GM23338 (cell line): ENCODE measurements around the gene FAM167B. TPM values are rescaled to one million over a fixed set of nuclear protein-coding genes. Genes with fewer than 3 reads are reported as not detected.
A peak's percentile ranks its signal among the peaks of the same experiment; 100 is the strongest.

Source experiments
- ATAC-seq: fragments of 200-7000 bp; cut with Tn5 transposase; 3 replicates; pipeline ENCODE4 v1.9.1; 2020
- DNase-seq: peaks from one replicate; pipeline ENCODE4 v3.0.0-alpha.2; 2015; ENCODE audit warnings: low spot score
- H2AFZ ChIP-seq: fragments of 200-600 bp; sonication (generic); 2 replicates; pipeline ENCODE4 v1.8.0; 2016; ENCODE audit warnings: antibody characterized with exemption, mild to moderate bottlenecking, moderate library complexity
- H3F3A ChIP-seq: fragments of 200-600 bp; sonication (generic); replicated peaks from 2 replicates; pipeline ENCODE4 v1.8.0; 2017; ENCODE audit warnings: antibody characterized with exemption, mixed run types, low read depth
- H3K27ac ChIP-seq: fragments of 200-600 bp; sonication (generic); 2 replicates; pipeline ENCODE4 v1.6.1; 2016; ENCODE audit warnings: low read depth
- H3K27me3 ChIP-seq: fragments of 200-600 bp; sonication (generic); 2 replicates; pipeline ENCODE4 v1.8.0; 2016; ENCODE audit warnings: mild to moderate bottlenecking, mixed run types, moderate library complexity; ENCODE audit not compliant: insufficient read depth
- H3K36me3 ChIP-seq: fragments of 200-600 bp; sonication (generic); 2 replicates; pipeline ENCODE4 v1.8.0; 2016; ENCODE audit warnings: mild to moderate bottlenecking; ENCODE audit not compliant: insufficient read depth
- H3K4me1 ChIP-seq: fragments of 200-600 bp; sonication (generic); 2 replicates; pipeline ENCODE4 v1.8.0; 2016; ENCODE audit warnings: mild to moderate bottlenecking, moderate library complexity; ENCODE audit not compliant: insufficient read depth
- H3K4me2 ChIP-seq: fragments of 200-600 bp; sonication (generic); 2 replicates; pipeline ENCODE4 v1.7.1; 2017; ENCODE audit warnings: mixed run types
- H3K4me3 ChIP-seq: fragments of 200-600 bp; sonication (generic); 2 replicates; pipeline ENCODE4 v1.6.1; 2016; ENCODE audit warnings: mixed run types
- H3K79me2 ChIP-seq: fragments of 200-600 bp; sonication (generic); replicated peaks from 2 replicates; pipeline ENCODE4 v1.8.0; 2017; ENCODE audit warnings: mild to moderate bottlenecking; ENCODE audit not compliant: insufficient read depth
- H3K9me2 ChIP-seq: fragments of 200-600 bp; sonication (generic); 2 replicates; pipeline ENCODE4 v1.8.0; 2017; ENCODE audit not compliant: insufficient read depth
- H4K20me1 ChIP-seq: fragments of 200-600 bp; sonication (generic); replicated peaks from 2 replicates; pipeline ENCODE4 v1.8.0; 2017; ENCODE audit warnings: mild to moderate bottlenecking; ENCODE audit not compliant: insufficient read depth
- H3K27ac Mint-ChIP-seq: 2 replicates; pipeline ENCODE4 v1.8.0; 2020; ENCODE audit warnings: inconsistent platforms, mild to moderate bottlenecking, moderate library complexity, mixed read lengths
- H3K27me3 Mint-ChIP-seq: 3 replicates; pipeline ENCODE4 v1.8.0; 2022; ENCODE audit warnings: low read depth, mild to moderate bottlenecking, moderate library complexity, mixed read lengths, inconsistent platforms; ENCODE audit not compliant: insufficient read depth, poor library complexity
- H3K36me3 Mint-ChIP-seq: 3 replicates; pipeline ENCODE4 v1.8.0; 2021; ENCODE audit warnings: low read depth, mild to moderate bottlenecking, inconsistent platforms, moderate library complexity, mixed read lengths
- H3K4me1 Mint-ChIP-seq: 3 replicates; pipeline ENCODE4 v1.8.0; 2020; ENCODE audit warnings: mild to moderate bottlenecking, inconsistent platforms, mixed read lengths
- H3K4me3 Mint-ChIP-seq: 3 replicates; pipeline ENCODE4 v1.8.0; 2021; ENCODE audit warnings: moderate library complexity, mild to moderate bottlenecking, inconsistent platforms, mixed read lengths
- H3K9me3 Mint-ChIP-seq: 3 replicates; pipeline ENCODE4 v1.8.0; 2020; ENCODE audit warnings: moderate library complexity, mild to moderate bottlenecking, inconsistent platforms, mixed read lengths
- CREB1 ChIP-seq: fragments of 250-450 bp; sonication (Bioruptor Pico); IDR thresholded peaks from 2 replicates; pipeline ENCODE4 v1.5.0; 2020; ENCODE audit warnings: low read depth, mild to moderate bottlenecking, moderate library complexity
- EZH2 ChIP-seq: fragments of 200-600 bp; sonication (generic); IDR thresholded peaks from one replicate; pipeline ENCODE4 v1.8.0; 2017; ENCODE audit warnings: antibody characterized with exemption, mild to moderate bottlenecking, low read depth; ENCODE audit not compliant: unreplicated experiment
- EZH2phosphoT487 ChIP-seq: fragments of 200-600 bp; sonication (generic); IDR thresholded peaks from one replicate; pipeline ENCODE4 v1.8.1; 2018; ENCODE audit warnings: antibody characterized with exemption; ENCODE audit not compliant: unreplicated experiment
- JUNB ChIP-seq: IDR thresholded peaks from one replicate; pipeline ENCODE4 v1.6.1; 2016; ENCODE audit warnings: antibody characterized with exemption; ENCODE audit not compliant: unreplicated experiment
- NANOG ChIP-seq: IDR thresholded peaks from 2 replicates; pipeline ENCODE4 v1.6.1; 2016; ENCODE audit warnings: antibody characterized with exemption, borderline replicate concordance
- POLR2AphosphoS5 ChIP-seq: IDR thresholded peaks from 2 replicates; pipeline ENCODE4 v1.6.1; 2016; ENCODE audit warnings: antibody characterized with exemption, low read depth
- STAT1 ChIP-seq: IDR thresholded peaks from one replicate; pipeline ENCODE4 v1.6.1; 2016; ENCODE audit warnings: antibody characterized with exemption; ENCODE audit not compliant: unreplicated experiment
- ZNF114 ChIP-seq: fragments of 250-450 bp; sonication (Bioruptor Pico); IDR thresholded peaks from 2 replicates; pipeline ENCODE4 v1.5.0; 2020; ENCODE audit warnings: mild to moderate bottlenecking, moderate library complexity
- ZNF331 ChIP-seq: fragments of 250-450 bp; sonication (Bioruptor Pico); IDR thresholded peaks from 2 replicates; pipeline ENCODE4 v1.5.0; 2020; ENCODE audit warnings: low read depth, mild to moderate bottlenecking, moderate library complexity
- polyA plus RNA-seq: library from polyadenylated mRNA; unstranded; fragments of >200 nt; fragmentation: Nextera tagmentation; extraction: Ambion mirVana; gene quantifications from 2 replicates; pipeline ENCODE4 v1.2.1, GENCODE V29; 2016
- total RNA-seq: library from RNA; depleted of rRNA; stranded (reverse); fragments of >200 nt; shearing (Covaris generic); gene quantifications from 2 replicates; pipeline ENCODE4 v1.2.3, GENCODE V29; 2014
- TF ChIP-seq, protein P1 (sequence below): fragments of 250-450 bp; sonication (Bioruptor Pico); IDR thresholded peaks from 2 replicates; pipeline ENCODE4 v1.5.0; 2020; ENCODE audit warnings: mild to moderate bottlenecking, moderate library complexity
- TF ChIP-seq, protein P2 (sequence below): IDR thresholded peaks from one replicate; pipeline ENCODE4 v1.6.1; 2018; ENCODE audit warnings: antibody characterized with exemption; ENCODE audit not compliant: unreplicated experiment
- TF ChIP-seq, protein P3 (sequence below): IDR thresholded peaks from 2 replicates; pipeline ENCODE4 v1.6.1; 2016; ENCODE audit warnings: antibody characterized with exemption

Gene FAM167B
- total and polyA plus RNA-seq, 2 experiments from 2014 or later = 0.31 to 2.2 TPM

DNA sequence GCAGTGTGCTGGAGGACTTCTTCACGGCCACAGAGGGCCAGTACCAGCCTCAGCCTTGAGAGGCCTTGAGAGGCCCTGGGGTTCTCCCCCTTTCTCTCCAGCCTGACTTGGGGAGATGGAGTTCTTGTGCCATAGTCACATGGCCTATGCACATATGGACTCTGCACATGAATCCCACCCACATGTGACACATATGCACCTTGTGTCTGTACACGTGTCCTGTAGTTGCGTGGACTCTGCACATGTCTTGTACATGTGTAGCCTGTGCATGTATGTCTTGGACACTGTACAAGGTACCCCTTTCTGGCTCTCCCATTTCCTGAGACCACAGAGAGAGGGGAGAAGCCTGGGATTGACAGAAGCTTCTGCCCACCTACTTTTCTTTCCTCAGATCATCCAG, 38.6 kb downstream of the FAM167B start:
- H3K79me2 ChIP-seq = no peaks in the 10 kb centered on the region
- no peak for TF ChIP-seq NANOG
- TF ChIP-seq ZNF331 = no peak
- H3F3A ChIP-seq = no peaks in the 10 kb centered on the region
- no peak overlapping the region for H2AFZ ChIP-seq
- no peaks in the 10 kb centered on the region for H3K27me3 ChIP-seq
- Mint-ChIP-seq H3K4me1 (peaks cover 3% of the 10 kb centered on the region; the same call in 2 of the 3 replicates), H3K36me3 (peaks cover 33% of the 10 kb centered on the region), H3K27me3 (peaks cover 7% of the 10 kb centered on the region), H3K4me3 (no peak overlapping the region), H3K27ac (no peak overlapping the region), H3K9me3 (no peaks in the 10 kb centered on the region)
- no peak overlapping the region for H3K27ac ChIP-seq
- no peak overlapping the region for H3K4me3 ChIP-seq
- no peak overlapping the region for H3K4me2 ChIP-seq
- no peaks in the 10 kb centered on the region for H3K9me2 ChIP-seq
- DNase-seq (no peak), ATAC-seq (no peak)
- H4K20me1 ChIP-seq = no peaks in the 10 kb centered on the region
- peaks cover 2% of the 10 kb centered on the region; the same call in 1 of the 2 replicates for H3K36me3 ChIP-seq
- no peaks in the 10 kb centered on the region for H3K4me1 ChIP-seq

DNA sequence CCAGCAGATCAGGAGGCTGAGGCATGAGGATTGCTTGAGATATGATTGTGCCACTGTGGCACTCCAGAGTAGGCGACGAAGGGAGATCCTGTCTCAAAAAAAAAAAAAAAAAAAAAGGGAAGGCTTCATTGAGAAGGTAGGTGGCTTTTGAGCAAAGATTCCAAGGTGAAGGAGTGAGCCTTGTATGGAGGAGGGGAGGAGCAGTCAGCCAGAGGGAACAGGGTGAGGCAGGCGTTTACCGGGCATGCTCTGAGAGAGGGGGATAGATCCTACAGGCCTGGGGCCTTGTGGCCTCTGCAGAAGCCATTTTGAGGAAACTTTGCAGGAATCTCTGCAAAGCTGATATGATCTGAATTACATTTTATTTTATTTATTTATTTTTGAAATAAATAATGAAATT, 39.7 kb downstream of the FAM167B start:
- H3K4me1 Mint-ChIP-seq = peaks cover 7% of the 10 kb centered on the region
- H4K20me1 ChIP-seq = no peaks in the 10 kb centered on the region
- H3F3A ChIP-seq = no peaks in the 10 kb centered on the region
- H3K27ac ChIP-seq = peak overlapping the region; percentile 29; the same call in 1 of the 2 replicates
- H3K4me1 ChIP-seq = peaks cover 4% of the 10 kb centered on the region; the same call in 1 of the 2 replicates
- H3K79me2 ChIP-seq = no peaks in the 10 kb centered on the region
- DNase-seq = peak; percentile 47
- no peak overlapping the region for H3K4me3 ChIP-seq
- no peaks in the 10 kb centered on the region for H3K9me2 ChIP-seq
- H3K4me3 Mint-ChIP-seq = no peak overlapping the region; the same call in 2 of the 3 replicates
- peak; percentile 77 for ATAC-seq
- H2AFZ ChIP-seq = no peak overlapping the region
- peaks cover 7% of the 10 kb centered on the region for H3K27me3 Mint-ChIP-seq
- no peaks in the 10 kb centered on the region for H3K9me3 Mint-ChIP-seq
- H3K4me2 ChIP-seq = no peak overlapping the region
- peak overlapping the region; percentile 82 for H3K27ac Mint-ChIP-seq
- H3K36me3 ChIP-seq = peaks cover 2% of the 10 kb centered on the region; the same call in 1 of the 2 replicates
- peaks cover 25% of the 10 kb centered on the region for H3K36me3 Mint-ChIP-seq
- no peaks in the 10 kb centered on the region for H3K27me3 ChIP-seq
- TF ChIP-seq CREB1 (CRISPR knock-in tag) (no peak), STAT1 (no peak), JUNB (no peak), POLR2AphosphoS5 (no peak), EZH2 (no peak), NANOG (no peak), EZH2phosphoT487 (no peak), ZNF114 (CRISPR knock-in tag) (no peak)
- TF ChIP-seq, protein P1, sequence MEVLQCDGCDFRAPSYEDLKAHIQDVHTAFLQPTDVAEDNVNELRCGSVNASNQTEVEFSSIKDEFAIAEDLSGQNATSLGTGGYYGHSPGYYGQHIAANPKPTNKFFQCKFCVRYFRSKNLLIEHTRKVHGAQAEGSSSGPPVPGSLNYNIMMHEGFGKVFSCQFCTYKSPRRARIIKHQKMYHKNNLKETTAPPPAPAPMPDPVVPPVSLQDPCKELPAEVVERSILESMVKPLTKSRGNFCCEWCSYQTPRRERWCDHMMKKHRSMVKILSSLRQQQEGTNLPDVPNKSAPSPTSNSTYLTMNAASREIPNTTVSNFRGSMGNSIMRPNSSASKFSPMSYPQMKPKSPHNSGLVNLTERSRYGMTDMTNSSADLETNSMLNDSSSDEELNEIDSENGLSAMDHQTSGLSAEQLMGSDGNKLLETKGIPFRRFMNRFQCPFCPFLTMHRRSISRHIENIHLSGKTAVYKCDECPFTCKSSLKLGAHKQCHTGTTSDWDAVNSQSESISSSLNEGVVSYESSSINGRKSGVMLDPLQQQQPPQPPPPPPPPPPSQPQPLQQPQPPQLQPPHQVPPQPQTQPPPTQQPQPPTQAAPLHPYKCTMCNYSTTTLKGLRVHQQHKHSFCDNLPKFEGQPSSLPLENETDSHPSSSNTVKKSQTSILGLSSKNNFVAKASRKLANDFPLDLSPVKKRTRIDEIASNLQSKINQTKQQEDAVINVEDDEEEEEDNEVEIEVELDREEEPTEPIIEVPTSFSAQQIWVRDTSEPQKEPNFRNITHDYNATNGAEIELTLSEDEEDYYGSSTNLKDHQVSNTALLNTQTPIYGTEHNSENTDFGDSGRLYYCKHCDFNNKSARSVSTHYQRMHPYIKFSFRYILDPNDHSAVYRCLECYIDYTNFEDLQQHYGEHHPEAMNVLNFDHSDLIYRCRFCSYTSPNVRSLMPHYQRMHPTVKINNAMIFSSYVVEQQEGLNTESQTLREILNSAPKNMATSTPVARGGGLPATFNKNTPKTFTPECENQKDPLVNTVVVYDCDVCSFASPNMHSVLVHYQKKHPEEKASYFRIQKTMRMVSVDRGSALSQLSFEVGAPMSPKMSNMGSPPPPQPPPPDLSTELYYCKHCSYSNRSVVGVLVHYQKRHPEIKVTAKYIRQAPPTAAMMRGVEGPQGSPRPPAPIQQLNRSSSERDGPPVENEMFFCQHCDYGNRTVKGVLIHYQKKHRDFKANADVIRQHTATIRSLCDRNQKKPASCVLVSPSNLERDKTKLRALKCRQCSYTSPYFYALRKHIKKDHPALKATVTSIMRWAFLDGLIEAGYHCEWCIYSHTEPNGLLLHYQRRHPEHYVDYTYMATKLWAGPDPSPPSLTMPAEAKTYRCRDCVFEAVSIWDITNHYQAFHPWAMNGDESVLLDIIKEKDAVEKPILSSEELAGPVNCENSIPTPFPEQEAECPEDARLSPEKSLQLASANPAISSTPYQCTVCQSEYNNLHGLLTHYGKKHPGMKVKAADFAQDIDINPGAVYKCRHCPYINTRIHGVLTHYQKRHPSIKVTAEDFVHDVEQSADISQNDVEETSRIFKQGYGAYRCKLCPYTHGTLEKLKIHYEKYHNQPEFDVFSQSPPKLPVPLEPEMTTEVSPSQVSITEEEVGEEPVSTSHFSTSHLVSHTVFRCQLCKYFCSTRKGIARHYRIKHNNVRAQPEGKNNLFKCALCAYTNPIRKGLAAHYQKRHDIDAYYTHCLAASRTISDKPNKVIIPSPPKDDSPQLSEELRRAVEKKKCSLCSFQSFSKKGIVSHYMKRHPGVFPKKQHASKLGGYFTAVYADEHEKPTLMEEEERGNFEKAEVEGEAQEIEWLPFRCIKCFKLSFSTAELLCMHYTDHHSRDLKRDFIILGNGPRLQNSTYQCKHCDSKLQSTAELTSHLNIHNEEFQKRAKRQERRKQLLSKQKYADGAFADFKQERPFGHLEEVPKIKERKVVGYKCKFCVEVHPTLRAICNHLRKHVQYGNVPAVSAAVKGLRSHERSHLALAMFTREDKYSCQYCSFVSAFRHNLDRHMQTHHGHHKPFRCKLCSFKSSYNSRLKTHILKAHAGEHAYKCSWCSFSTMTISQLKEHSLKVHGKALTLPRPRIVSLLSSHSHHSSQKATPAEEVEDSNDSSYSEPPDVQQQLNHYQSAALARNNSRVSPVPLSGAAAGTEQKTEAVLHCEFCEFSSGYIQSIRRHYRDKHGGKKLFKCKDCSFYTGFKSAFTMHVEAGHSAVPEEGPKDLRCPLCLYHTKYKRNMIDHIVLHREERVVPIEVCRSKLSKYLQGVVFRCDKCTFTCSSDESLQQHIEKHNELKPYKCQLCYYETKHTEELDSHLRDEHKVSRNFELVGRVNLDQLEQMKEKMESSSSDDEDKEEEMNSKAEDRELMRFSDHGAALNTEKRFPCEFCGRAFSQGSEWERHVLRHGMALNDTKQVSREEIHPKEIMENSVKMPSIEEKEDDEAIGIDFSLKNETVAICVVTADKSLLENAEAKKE (CRISPR knock-in tag) = no peak
- TF ChIP-seq, protein P2, sequence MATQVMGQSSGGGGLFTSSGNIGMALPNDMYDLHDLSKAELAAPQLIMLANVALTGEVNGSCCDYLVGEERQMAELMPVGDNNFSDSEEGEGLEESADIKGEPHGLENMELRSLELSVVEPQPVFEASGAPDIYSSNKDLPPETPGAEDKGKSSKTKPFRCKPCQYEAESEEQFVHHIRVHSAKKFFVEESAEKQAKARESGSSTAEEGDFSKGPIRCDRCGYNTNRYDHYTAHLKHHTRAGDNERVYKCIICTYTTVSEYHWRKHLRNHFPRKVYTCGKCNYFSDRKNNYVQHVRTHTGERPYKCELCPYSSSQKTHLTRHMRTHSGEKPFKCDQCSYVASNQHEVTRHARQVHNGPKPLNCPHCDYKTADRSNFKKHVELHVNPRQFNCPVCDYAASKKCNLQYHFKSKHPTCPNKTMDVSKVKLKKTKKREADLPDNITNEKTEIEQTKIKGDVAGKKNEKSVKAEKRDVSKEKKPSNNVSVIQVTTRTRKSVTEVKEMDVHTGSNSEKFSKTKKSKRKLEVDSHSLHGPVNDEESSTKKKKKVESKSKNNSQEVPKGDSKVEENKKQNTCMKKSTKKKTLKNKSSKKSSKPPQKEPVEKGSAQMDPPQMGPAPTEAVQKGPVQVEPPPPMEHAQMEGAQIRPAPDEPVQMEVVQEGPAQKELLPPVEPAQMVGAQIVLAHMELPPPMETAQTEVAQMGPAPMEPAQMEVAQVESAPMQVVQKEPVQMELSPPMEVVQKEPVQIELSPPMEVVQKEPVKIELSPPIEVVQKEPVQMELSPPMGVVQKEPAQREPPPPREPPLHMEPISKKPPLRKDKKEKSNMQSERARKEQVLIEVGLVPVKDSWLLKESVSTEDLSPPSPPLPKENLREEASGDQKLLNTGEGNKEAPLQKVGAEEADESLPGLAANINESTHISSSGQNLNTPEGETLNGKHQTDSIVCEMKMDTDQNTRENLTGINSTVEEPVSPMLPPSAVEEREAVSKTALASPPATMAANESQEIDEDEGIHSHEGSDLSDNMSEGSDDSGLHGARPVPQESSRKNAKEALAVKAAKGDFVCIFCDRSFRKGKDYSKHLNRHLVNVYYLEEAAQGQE = no peak
- TF ChIP-seq, protein P3, sequence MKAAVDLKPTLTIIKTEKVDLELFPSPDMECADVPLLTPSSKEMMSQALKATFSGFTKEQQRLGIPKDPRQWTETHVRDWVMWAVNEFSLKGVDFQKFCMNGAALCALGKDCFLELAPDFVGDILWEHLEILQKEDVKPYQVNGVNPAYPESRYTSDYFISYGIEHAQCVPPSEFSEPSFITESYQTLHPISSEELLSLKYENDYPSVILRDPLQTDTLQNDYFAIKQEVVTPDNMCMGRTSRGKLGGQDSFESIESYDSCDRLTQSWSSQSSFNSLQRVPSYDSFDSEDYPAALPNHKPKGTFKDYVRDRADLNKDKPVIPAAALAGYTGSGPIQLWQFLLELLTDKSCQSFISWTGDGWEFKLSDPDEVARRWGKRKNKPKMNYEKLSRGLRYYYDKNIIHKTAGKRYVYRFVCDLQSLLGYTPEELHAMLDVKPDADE = no peak
